Activated T-cell treated with anti-CD3 and anti-CD28 coated beads, Interleukin-2, amount 50 U/mL, for 72 hours (primary cell): ENCODE data around the gene MYOD1. TPM values are rescaled to one million over a fixed set of nuclear protein-coding genes. Genes with fewer than 3 reads are reported as not detected.

Experiments used
- ATAC-seq, 2 donors: fragments of 150-1000 bp; cut with Tn5 transposase; replicated peaks in 1 of 2; 2 replicates each; pipeline ENCODE4 v1.10.0; 2021; ENCODE audit warnings: moderate library complexity in 2 of 2, mild to moderate bottlenecking in 1 of 2
- DNase-seq, 2 donors: peaks; one replicate each; pipeline ENCODE4 v3.0.0; 2021 to 2022; ENCODE audit warnings: mixed read lengths in 1 of 2
- H3K27ac Mint-ChIP-seq: one replicate; pipeline ENCODE4 v1.8.0; 2022; ENCODE audit warnings: mild to moderate bottlenecking, moderate library complexity, mixed read lengths
- H3K27me3 Mint-ChIP-seq: one replicate; pipeline ENCODE4 v1.8.0; 2022; ENCODE audit warnings: low read depth, mixed read lengths
- H3K36me3 Mint-ChIP-seq, 2 donors: one replicate each; pipeline ENCODE4 v1.8.0; 2022; ENCODE audit warnings: mixed read lengths in 2 of 2, mild to moderate bottlenecking in 1 of 2; ENCODE audit not compliant: insufficient read depth in 2 of 2
- H3K4me1 Mint-ChIP-seq: one replicate; pipeline ENCODE4 v1.8.0; 2022; ENCODE audit warnings: low read depth, mixed read lengths
- H3K4me3 Mint-ChIP-seq, 2 donors: one replicate each; pipeline ENCODE4 v1.8.0; 2022; ENCODE audit warnings: mild to moderate bottlenecking in 2 of 2, mixed read lengths in 2 of 2, moderate library complexity in 2 of 2
- H3K9me3 Mint-ChIP-seq, 2 donors: one replicate each; pipeline ENCODE4 v1.8.0; 2022; ENCODE audit warnings: mixed read lengths in 2 of 2
- total RNA-seq, 2 donors: library from RNA; stranded (reverse); gene quantifications; one replicate each; pipeline ENCODE4 v1.2.3, GENCODE V29; 2022

Gene MYOD1
- total RNA-seq, 2 donors from 2014 or later: not detected

- Mint-ChIP-seq H3K36me3 (peaks cover 0 to 1% of the 10 kb centered on the region in 2 donors), H3K4me3 (no peak overlapping the region), H3K27me3 (peaks cover 51% of the 10 kb centered on the region), H3K4me1 (no peaks in the 10 kb centered on the region), H3K27ac (no peak overlapping the region), H3K9me3 (no peaks in the 10 kb centered on the region)
- no peak for DNase-seq
- no peak for ATAC-seq
These were observed 24.8 kb upstream of the MYOD1 start for GRCh38 chr11:17694494-17695110.

- Mint-ChIP-seq H3K4me3 (no peak overlapping the region), H3K4me1 (no peaks in the 10 kb centered on the region), H3K27me3 (peaks cover 51% of the 10 kb centered on the region), H3K9me3 (no peaks in the 10 kb centered on the region), H3K27ac (no peak overlapping the region), H3K36me3 (peaks cover 0 to 1% of the 10 kb centered on the region in 2 donors)
- DNase-seq (no peak), ATAC-seq (no peak)
These were observed 23.6 kb upstream of the MYOD1 start for GRCh38 chr11:17695454-17696441.

GRCh38 chr11:17696741-17697140, 22.6 kb upstream of the MYOD1 start:
- peaks cover 51% of the 10 kb centered on the region for H3K27me3 Mint-ChIP-seq

GRCh38 chr11:17697175-17697949, 22.0 kb upstream of the MYOD1 start:
- ATAC-seq (no peak), DNase-seq (no peak)
- H3K36me3 Mint-ChIP-seq: peaks cover 0 to 1% of the 10 kb centered on the region in 2 donors
- no peaks in the 10 kb centered on the region for H3K9me3 Mint-ChIP-seq
- H3K4me1 Mint-ChIP-seq: no peaks in the 10 kb centered on the region
- H3K27ac Mint-ChIP-seq: no peak overlapping the region
- peaks cover 51% of the 10 kb centered on the region for H3K27me3 Mint-ChIP-seq
- no peak overlapping the region for H3K4me3 Mint-ChIP-seq

More at GRCh38 chr11:17696741-17697140, 22.6 kb upstream of the MYOD1 start:
- no peaks in the 10 kb centered on the region for H3K9me3 Mint-ChIP-seq
- no peak overlapping the region for H3K4me3 Mint-ChIP-seq
- H3K27ac Mint-ChIP-seq: no peak overlapping the region
- no peak for ATAC-seq
- no peak for DNase-seq
- H3K36me3 Mint-ChIP-seq: peaks cover 0 to 1% of the 10 kb centered on the region in 2 donors
- no peaks in the 10 kb centered on the region for H3K4me1 Mint-ChIP-seq

- no peaks in the 10 kb centered on the region for H3K9me3 Mint-ChIP-seq
- H3K27ac Mint-ChIP-seq: no peak overlapping the region
- H3K4me3 Mint-ChIP-seq: no peak overlapping the region
- DNase-seq: no peak
- ATAC-seq: no peak
- peaks cover 35% of the 10 kb centered on the region for H3K27me3 Mint-ChIP-seq
- H3K36me3 Mint-ChIP-seq: peaks cover 0 to 1% of the 10 kb centered on the region in 2 donors
- H3K4me1 Mint-ChIP-seq: no peaks in the 10 kb centered on the region
These were observed 19.9 kb upstream of the MYOD1 start for GRCh38 chr11:17699147-17700114.

- no peak overlapping the region for H3K27ac Mint-ChIP-seq
- DNase-seq: no peak
- no peaks in the 10 kb centered on the region for H3K36me3 Mint-ChIP-seq
- H3K4me1 Mint-ChIP-seq: no peaks in the 10 kb centered on the region
- no peak overlapping the region for H3K4me3 Mint-ChIP-seq
- ATAC-seq: no peak
- H3K27me3 Mint-ChIP-seq: peaks cover 33% of the 10 kb centered on the region
- no peaks in the 10 kb centered on the region for H3K9me3 Mint-ChIP-seq
These were observed 18.4 kb upstream of the MYOD1 start for GRCh38 chr11:17700991-17701390.

GRCh38 chr11:17702876-17703275, 16.5 kb upstream of the MYOD1 start:
- no peak overlapping the region for H3K4me3 Mint-ChIP-seq
- no peak for ATAC-seq
- H3K36me3 Mint-ChIP-seq: no peaks in the 10 kb centered on the region
- DNase-seq: no peak
- H3K27me3 Mint-ChIP-seq: peaks cover 16% of the 10 kb centered on the region
- H3K4me1 Mint-ChIP-seq: no peaks in the 10 kb centered on the region
- H3K27ac Mint-ChIP-seq: no peak overlapping the region
- no peaks in the 10 kb centered on the region for H3K9me3 Mint-ChIP-seq

GRCh38 chr11:17703951-17704350, 15.4 kb upstream of the MYOD1 start:
- H3K9me3 Mint-ChIP-seq: no peaks in the 10 kb centered on the region
- H3K27ac Mint-ChIP-seq: no peak overlapping the region
- H3K27me3 Mint-ChIP-seq: peaks cover 11% of the 10 kb centered on the region
- no peak for DNase-seq
- no peaks in the 10 kb centered on the region for H3K36me3 Mint-ChIP-seq
- ATAC-seq: no peak
- H3K4me3 Mint-ChIP-seq: no peak overlapping the region
- H3K4me1 Mint-ChIP-seq: no peaks in the 10 kb centered on the region

GRCh38 chr11:17707830-17708229, 11.5 kb upstream of the MYOD1 start:
- no peak for DNase-seq
- H3K4me1 Mint-ChIP-seq: no peaks in the 10 kb centered on the region
- no peaks in the 10 kb centered on the region for H3K9me3 Mint-ChIP-seq
- no peak overlapping the region for H3K27ac Mint-ChIP-seq
- peaks cover 11% of the 10 kb centered on the region for H3K27me3 Mint-ChIP-seq
- H3K4me3 Mint-ChIP-seq: no peak overlapping the region
- ATAC-seq: no peak
- no peaks in the 10 kb centered on the region for H3K36me3 Mint-ChIP-seq

GRCh38 chr11:17711836-17712235, 7.5 kb upstream of the MYOD1 start:
- no peak for ATAC-seq
- H3K36me3 Mint-ChIP-seq: no peaks in the 10 kb centered on the region

GRCh38 chr11:17713851-17714250, 5.5 kb upstream of the MYOD1 start:
- Mint-ChIP-seq H3K27me3 (peaks cover 6% of the 10 kb centered on the region), H3K4me3 (no peak overlapping the region), H3K9me3 (no peaks in the 10 kb centered on the region), H3K4me1 (no peaks in the 10 kb centered on the region), H3K36me3 (no peaks in the 10 kb centered on the region), H3K27ac (no peak overlapping the region)
- DNase-seq (no peak), ATAC-seq (no peak)

More at GRCh38 chr11:17711836-17712235, 7.5 kb upstream of the MYOD1 start:
- H3K27me3 Mint-ChIP-seq: no peaks in the 10 kb centered on the region
- no peak for DNase-seq
- H3K4me1 Mint-ChIP-seq: no peaks in the 10 kb centered on the region
- no peaks in the 10 kb centered on the region for H3K9me3 Mint-ChIP-seq
- H3K27ac Mint-ChIP-seq: no peak overlapping the region
- no peak overlapping the region for H3K4me3 Mint-ChIP-seq

GRCh38 chr11:17714356-17714854, 5.0 kb upstream of the MYOD1 start:
- Mint-ChIP-seq H3K9me3 (no peaks in the 10 kb centered on the region), H3K27ac (no peak overlapping the region), H3K36me3 (no peaks in the 10 kb centered on the region), H3K4me3 (no peak overlapping the region), H3K27me3 (peaks cover 9% of the 10 kb centered on the region), H3K4me1 (no peaks in the 10 kb centered on the region)
- ATAC-seq: no peak
- DNase-seq: no peak
